CD4-positive, CD25-positive, alpha-beta regulatory T cell (primary cell): ENCODE data around the gene MAPK1. TPM values are rescaled to one million over a fixed set of nuclear protein-coding genes. Genes with fewer than 3 reads are reported as not detected.
"Not testable (repeated sequence)": the region's sequence is repeated elsewhere in the genome, so short reads cannot be mapped to it uniquely, and the experiment has no call there.

Experiments
- ATAC-seq, 2 donors: fragments of 150-1000 bp; cut with Tn5 transposase; one replicate each; pipeline ENCODE4 v1.10.0; 2021; ENCODE audit warnings: low read depth in 2 of 2, moderate number of reproducible peaks in 2 of 2, moderate library complexity in 1 of 2
- DNase-seq, 3 donors: peaks; one replicate each; pipeline versions ENCODE4 v3.0.0 to v3.0.0-alpha.2; 2012 to 2022; ENCODE audit warnings: mixed read lengths in 1 of 3
- H3K27ac ChIP-seq: one replicate; pipeline ENCODE4 v1.7.0; 2013; ENCODE audit warnings: mild to moderate bottlenecking, low read length; ENCODE audit not compliant: insufficient read depth, poor library complexity, severe bottlenecking
- H3K27me3 ChIP-seq: one replicate; pipeline ENCODE4 v1.7.0; 2013; ENCODE audit warnings: low read length; ENCODE audit not compliant: control insufficient read depth, insufficient read depth
- H3K36me3 ChIP-seq: one replicate; pipeline ENCODE4 v1.7.0; 2013; ENCODE audit warnings: mild to moderate bottlenecking, low read length, moderate library complexity; ENCODE audit not compliant: control insufficient read depth, insufficient read depth
- H3K4me1 ChIP-seq: 2 replicates; pipeline ENCODE4 v1.7.0; 2013; ENCODE audit warnings: mild to moderate bottlenecking, low read length; ENCODE audit not compliant: insufficient read depth, control insufficient read depth, poor library complexity, severe bottlenecking
- H3K4me3 ChIP-seq: one replicate; pipeline ENCODE4 v1.7.0; 2013; ENCODE audit warnings: low read depth, mild to moderate bottlenecking, low read length, moderate library complexity
- H3K9me3 ChIP-seq, 2 experiments: 1 replicate in 1 of 2; 2 replicates in 1 of 2; pipeline ENCODE4 v1.7.0; 2013; ENCODE audit warnings: low read length in 2 of 2, mild to moderate bottlenecking in 1 of 2, moderate library complexity in 1 of 2; ENCODE audit not compliant: control insufficient read depth in 2 of 2
- H3K27ac Mint-ChIP-seq, 3 donors: one replicate each; pipeline ENCODE4 v1.8.0; 2020 to 2022; ENCODE audit warnings: mild to moderate bottlenecking in 3 of 3, mixed read lengths in 3 of 3, moderate library complexity in 2 of 3
- H3K27me3 Mint-ChIP-seq: one replicate; pipeline ENCODE4 v1.8.0; 2022; ENCODE audit warnings: mild to moderate bottlenecking, mixed read lengths
- H3K36me3 Mint-ChIP-seq: one replicate; pipeline ENCODE4 v1.8.0; 2020; ENCODE audit warnings: mixed read lengths
- H3K4me1 Mint-ChIP-seq, 4 donors: one replicate each; pipeline ENCODE4 v1.8.0; 2020 to 2022; ENCODE audit warnings: mixed read lengths in 4 of 4, mild to moderate bottlenecking in 1 of 4
- H3K4me3 Mint-ChIP-seq, 4 donors: one replicate each; pipeline ENCODE4 v1.8.0; 2020 to 2022; ENCODE audit warnings: mild to moderate bottlenecking in 4 of 4, mixed read lengths in 4 of 4, moderate library complexity in 3 of 4
- H3K9me3 Mint-ChIP-seq, 7 donors: one replicate each; pipeline ENCODE4 v1.8.0; 2020 to 2022; ENCODE audit warnings: mixed read lengths in 7 of 7, mild to moderate bottlenecking in 3 of 7, moderate library complexity in 2 of 7
- polyA plus RNA-seq, 4 donors: library from polyadenylated mRNA; unstranded; fragments of 300-500 nt; fragmentation: Illumina TruSeq; gene quantifications; one replicate each; pipeline ENCODE4 v1.2.3, GENCODE V29; 2021
- total RNA-seq: library from RNA; stranded (reverse); gene quantifications from one replicate; pipeline ENCODE4 v1.2.3, GENCODE V29; 2022

MAPK1 gene
- total and polyA plus RNA-seq, 5 donors from 2014 or later: 46.5 to 88.0 (median 75.3) TPM

DNA sequence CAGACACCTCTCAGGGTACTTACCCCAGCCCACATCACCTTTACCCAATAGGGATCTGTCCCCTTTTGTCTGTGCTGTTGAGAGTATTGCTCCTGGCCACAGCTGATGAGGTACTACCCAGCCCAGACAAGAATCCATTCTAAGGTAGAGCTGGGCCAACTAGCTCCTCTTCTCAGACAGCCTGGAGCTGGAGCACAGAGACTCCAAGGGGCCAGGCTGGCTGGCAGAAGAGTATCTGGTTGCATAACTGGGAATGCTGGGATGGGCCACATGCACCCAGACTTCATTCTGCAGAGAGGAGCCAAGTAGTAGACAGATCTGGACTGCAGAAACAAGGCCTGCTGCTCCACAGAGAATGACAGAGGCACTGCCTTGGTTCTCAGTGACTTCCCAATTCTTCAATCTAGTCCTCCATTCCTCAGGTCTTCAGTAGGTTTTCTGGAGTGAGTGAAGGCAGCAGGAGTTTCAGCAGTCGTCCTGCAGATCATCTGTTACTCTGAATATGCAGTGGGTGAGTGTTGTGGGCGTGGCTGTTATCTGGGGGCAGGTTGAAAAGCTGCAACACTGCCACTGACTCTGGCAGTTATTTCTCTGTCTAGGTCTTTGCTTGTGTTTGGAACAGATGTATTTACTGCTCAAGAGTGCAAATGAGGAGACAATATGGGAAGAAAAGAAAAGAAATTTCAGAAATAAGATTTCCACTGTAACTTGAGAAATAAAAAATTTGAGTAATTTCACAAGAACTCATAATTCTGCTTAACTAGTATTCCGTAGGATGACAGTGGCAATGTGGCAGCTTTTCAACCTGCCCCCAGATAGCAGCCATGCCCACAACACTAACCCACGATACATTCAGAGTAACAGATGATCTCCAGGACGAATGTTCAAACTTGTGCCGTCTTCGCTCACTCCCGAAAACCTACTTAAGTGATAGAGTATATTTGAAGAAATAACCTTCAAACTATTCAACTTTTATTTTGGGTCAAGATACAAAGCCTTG lies 34.9 kb downstream of the MAPK1 start:
- H3K27me3 Mint-ChIP-seq: no peaks in the 10 kb centered on the region
- peaks cover 6% of the 10 kb centered on the region for H3K36me3 Mint-ChIP-seq
- H3K27ac ChIP-seq: no peak overlapping the region
- no peak overlapping the region for H3K4me3 ChIP-seq
- H3K27ac Mint-ChIP-seq: peak overlapping the region; percentile 7 to 70 (median 68)
- H3K4me3 Mint-ChIP-seq: no peak overlapping the region
- no peaks in the 10 kb centered on the region for H3K9me3 Mint-ChIP-seq
- peaks cover 2% of the 10 kb centered on the region for H3K4me1 ChIP-seq
- no peaks in the 10 kb centered on the region for H3K27me3 ChIP-seq
- peaks cover 50 to 82% (median 65%) of the 10 kb centered on the region in 4 donors for H3K4me1 Mint-ChIP-seq
- no peak for DNase-seq
- ATAC-seq: no peak
- no peaks in the 10 kb centered on the region for H3K9me3 ChIP-seq
- H3K36me3 ChIP-seq: no peaks in the 10 kb centered on the region

- H3K4me3 ChIP-seq: no peak overlapping the region
- Mint-ChIP-seq H3K9me3 (no peaks in the 10 kb centered on the region), H3K4me3 (peak overlapping the region in 1 of 4 donors; percentile 7), H3K4me1 (peaks cover 38 to 82% (median 66%) of the 10 kb centered on the region in 4 donors), H3K27ac (peak overlapping the region; percentile 0 to 7 (median 3)), H3K27me3 (no peaks in the 10 kb centered on the region), H3K36me3 (peaks cover 6% of the 10 kb centered on the region)
- H3K27ac ChIP-seq: no peak overlapping the region
- no peaks in the 10 kb centered on the region for H3K27me3 ChIP-seq
- no peak for DNase-seq
- ATAC-seq: no peak
- H3K36me3 ChIP-seq: no peaks in the 10 kb centered on the region
- H3K4me1 ChIP-seq: peaks cover 20% of the 10 kb centered on the region
- no peaks in the 10 kb centered on the region for H3K9me3 ChIP-seq
Measured at GRCh38 chr22:21829523-21829922, 37.9 kb downstream of the MAPK1 start.

- peaks cover 32% of the 10 kb centered on the region for H3K4me1 ChIP-seq
- no peaks in the 10 kb centered on the region for H3K9me3 ChIP-seq
- H3K4me1 Mint-ChIP-seq: peaks cover 38 to 92% (median 72%) of the 10 kb centered on the region in 4 donors
- H3K9me3 Mint-ChIP-seq: no peaks in the 10 kb centered on the region
- no peak overlapping the region for H3K27ac ChIP-seq
- peak overlapping the region in 2 of 3 donors; percentile 12 to 27 for H3K27ac Mint-ChIP-seq
- ATAC-seq (no peak), DNase-seq (no peak)
- H3K36me3 ChIP-seq: no peaks in the 10 kb centered on the region
- no peaks in the 10 kb centered on the region for H3K27me3 Mint-ChIP-seq
- no peaks in the 10 kb centered on the region for H3K27me3 ChIP-seq
- H3K4me3 Mint-ChIP-seq: peak overlapping the region in 2 of 4 donors; percentile 2 to 18
- no peak overlapping the region for H3K4me3 ChIP-seq
- H3K36me3 Mint-ChIP-seq: peaks cover 6% of the 10 kb centered on the region
Measured at GRCh38 chr22:21828268-21828638, 39.2 kb downstream of the MAPK1 start.

DNA sequence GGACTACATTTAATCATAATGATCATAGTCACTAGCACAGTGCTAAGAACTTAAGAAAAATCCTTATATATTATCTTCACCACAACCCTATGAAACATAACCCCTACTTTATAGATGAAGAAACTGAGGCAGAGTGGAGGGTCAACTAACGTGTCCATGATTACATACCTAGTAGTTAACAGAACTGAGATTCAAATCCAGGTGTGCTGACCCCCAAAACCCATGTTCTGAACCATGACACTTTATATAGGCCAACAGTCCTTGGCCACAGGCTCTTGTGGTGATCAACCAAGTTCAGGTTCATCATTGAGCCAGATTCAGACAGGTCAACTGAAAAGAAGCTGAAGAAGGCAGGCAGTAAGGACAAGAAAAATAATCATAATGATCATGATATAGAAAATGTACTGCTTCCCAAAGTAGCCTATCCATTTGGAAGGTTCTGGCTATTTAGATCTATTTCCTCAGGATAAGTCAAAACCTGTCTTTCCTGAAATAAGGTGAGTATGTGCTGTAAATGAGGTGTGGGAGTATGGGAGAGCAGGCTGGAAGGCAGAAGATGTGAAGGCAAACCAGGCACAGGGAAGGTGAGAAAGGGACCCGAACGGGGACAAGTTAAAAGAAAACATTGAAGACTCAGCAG lies 39.7 kb downstream of the MAPK1 start:
- no peak overlapping the region for H3K27ac ChIP-seq
- peak overlapping the region in 2 of 3 donors; percentile 12 to 27 for H3K27ac Mint-ChIP-seq
- no peak overlapping the region for H3K4me3 ChIP-seq
- H3K27me3 ChIP-seq: no peaks in the 10 kb centered on the region
- H3K9me3 ChIP-seq: no peaks in the 10 kb centered on the region
- H3K27me3 Mint-ChIP-seq: no peaks in the 10 kb centered on the region
- no peaks in the 10 kb centered on the region for H3K9me3 Mint-ChIP-seq
- H3K4me1 Mint-ChIP-seq: peaks cover 34 to 91% (median 70%) of the 10 kb centered on the region in 4 donors
- no peaks in the 10 kb centered on the region for H3K36me3 ChIP-seq
- DNase-seq (no peak), ATAC-seq (no peak)
- peak overlapping the region in 2 of 4 donors; percentile 2 to 29 for H3K4me3 Mint-ChIP-seq
- peaks cover 6% of the 10 kb centered on the region for H3K36me3 Mint-ChIP-seq
- H3K4me1 ChIP-seq: peaks cover 31% of the 10 kb centered on the region

- Histone ChIP-seq H3K9me3 (no peaks in the 10 kb centered on the region), H3K4me3 (no peak overlapping the region), H3K27ac (no peak overlapping the region), H3K4me1 (peaks cover 30% of the 10 kb centered on the region), H3K36me3 (no peaks in the 10 kb centered on the region), H3K27me3 (no peaks in the 10 kb centered on the region)
- Mint-ChIP-seq H3K4me1 (peaks cover 28 to 89% (median 61%) of the 10 kb centered on the region in 4 donors), H3K27me3 (no peaks in the 10 kb centered on the region), H3K36me3 (peaks cover 6% of the 10 kb centered on the region), H3K4me3 (peak overlapping the region in 1 of 4 donors; percentile 11), H3K27ac (no peak overlapping the region), H3K9me3 (no peaks in the 10 kb centered on the region)
- DNase-seq (no peak), ATAC-seq (no peak)
Measured at GRCh38 chr22:21826204-21826603, 41.2 kb downstream of the MAPK1 start.

- not testable (repeated sequence) for H3K27me3 ChIP-seq, H3K9me3 ChIP-seq, H3K36me3 Mint-ChIP-seq, ATAC-seq, H3K27ac ChIP-seq, H3K4me3 ChIP-seq, DNase-seq, H3K27me3 Mint-ChIP-seq, H3K9me3 Mint-ChIP-seq, H3K36me3 ChIP-seq
- Mint-ChIP-seq H3K27ac (peak overlapping the region in 1 of 3 donors; percentile 22), H3K4me3 (peak overlapping the region in 1 of 4 donors; percentile 17), H3K4me1 (peaks cover 25 to 88% (median 57%) of the 10 kb centered on the region in 4 donors)
- H3K4me1 ChIP-seq: peaks cover 35% of the 10 kb centered on the region
Measured at GRCh38 chr22:21824962-21825361, 42.5 kb downstream of the MAPK1 start.

- peak overlapping the region in 2 of 4 donors; percentile 7 to 17 for H3K4me3 Mint-ChIP-seq
- H3K27ac ChIP-seq: no peak overlapping the region
- peak overlapping the region in 2 of 3 donors; percentile 22 to 24 for H3K27ac Mint-ChIP-seq
Measured at GRCh38 chr22:21824445-21824912, 43.0 kb downstream of the MAPK1 start.

More at GRCh38 chr22:21824445-21824912, 43.0 kb downstream of the MAPK1 start:
- DNase-seq (no peak), ATAC-seq (no peak)
- peaks cover 6% of the 10 kb centered on the region for H3K36me3 Mint-ChIP-seq
- H3K9me3 Mint-ChIP-seq: no peaks in the 10 kb centered on the region
- peaks cover 20 to 85% (median 55%) of the 10 kb centered on the region in 4 donors for H3K4me1 Mint-ChIP-seq
- H3K36me3 ChIP-seq: no peaks in the 10 kb centered on the region
- H3K27me3 Mint-ChIP-seq: no peaks in the 10 kb centered on the region
- H3K27me3 ChIP-seq: no peaks in the 10 kb centered on the region
- peak overlapping the region; percentile 21 for H3K4me3 ChIP-seq
- peaks cover 40% of the 10 kb centered on the region for H3K4me1 ChIP-seq
- no peaks in the 10 kb centered on the region for H3K9me3 ChIP-seq
